Measurements from ENCODE around the gene ZDHHC11B.
"Not testable (repeated sequence)": the region's sequence is repeated elsewhere in the genome, so short reads cannot be mapped to it uniquely, and the experiment has no call there.

Gene ZDHHC11B

DNA sequence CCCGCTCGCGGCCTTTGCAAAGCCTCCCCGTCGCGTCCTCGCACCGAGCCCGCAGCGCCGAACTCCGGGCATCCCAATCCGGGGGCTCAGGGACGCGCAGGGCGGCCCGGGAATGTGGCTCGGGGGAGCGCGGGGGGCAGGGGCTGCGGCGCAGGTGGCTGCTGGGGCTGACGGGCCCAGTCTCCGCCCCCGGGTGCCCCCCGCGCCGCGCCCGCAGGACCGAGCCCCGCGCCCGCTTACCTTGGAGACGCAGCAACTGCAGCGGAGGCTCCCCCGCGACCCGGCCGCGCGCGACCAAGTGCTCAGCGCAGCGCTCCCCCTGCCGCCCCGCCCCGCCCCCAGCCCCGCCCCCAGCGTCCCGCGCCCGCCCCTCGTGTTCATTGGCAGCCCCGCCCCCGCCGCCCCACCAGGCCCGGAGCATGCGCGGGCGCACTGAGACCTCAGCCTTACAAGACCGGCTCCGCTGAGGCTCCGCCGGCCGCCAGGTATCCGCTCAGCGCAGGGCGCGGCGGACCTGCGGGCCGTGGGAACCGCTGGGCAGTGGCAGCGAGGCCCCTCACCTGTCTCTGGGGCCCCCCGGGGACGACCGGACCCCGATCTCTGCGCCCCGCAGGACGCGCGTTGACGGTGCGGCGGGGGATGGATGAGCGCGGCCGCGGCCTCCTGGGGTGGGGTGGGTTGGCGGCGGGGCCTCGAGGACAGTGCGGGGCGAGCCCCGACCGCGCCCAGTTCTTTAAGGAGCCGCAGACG lies at the start of gene ZDHHC11B:
TSS of gene ZDHHC11B (minus strand) at position 302 of the 750 bp plus-strand sequence. CDS start 17,810 bp downstream, outside the sequence.
- not testable (repeated sequence) for DNase-seq

- DNase-seq = not testable (repeated sequence)
These were observed 49.5 kb upstream of the ZDHHC11B start for GRCh38 chr5:834013-834412.

DNA sequence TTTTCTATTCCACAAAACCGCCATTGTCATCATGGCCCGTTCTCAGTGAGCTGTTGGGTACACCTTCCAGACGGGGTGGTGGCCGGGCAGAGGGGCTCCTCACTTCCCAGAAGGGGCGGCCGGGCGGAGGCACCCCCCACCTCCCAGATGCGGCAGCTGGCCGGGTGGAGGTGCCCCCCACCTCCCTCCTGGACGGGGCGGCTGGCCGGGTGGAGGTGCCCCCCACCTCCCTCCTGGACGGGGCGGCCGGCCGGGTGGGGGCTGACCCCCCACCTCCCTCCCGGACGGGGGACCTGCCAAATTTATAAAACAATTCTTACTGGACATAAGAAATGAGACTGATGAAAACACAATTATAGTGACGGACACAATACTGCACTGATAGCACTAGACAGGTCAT lies 43.7 kb upstream of the ZDHHC11B start:
- not testable (repeated sequence) for DNase-seq

DNA sequence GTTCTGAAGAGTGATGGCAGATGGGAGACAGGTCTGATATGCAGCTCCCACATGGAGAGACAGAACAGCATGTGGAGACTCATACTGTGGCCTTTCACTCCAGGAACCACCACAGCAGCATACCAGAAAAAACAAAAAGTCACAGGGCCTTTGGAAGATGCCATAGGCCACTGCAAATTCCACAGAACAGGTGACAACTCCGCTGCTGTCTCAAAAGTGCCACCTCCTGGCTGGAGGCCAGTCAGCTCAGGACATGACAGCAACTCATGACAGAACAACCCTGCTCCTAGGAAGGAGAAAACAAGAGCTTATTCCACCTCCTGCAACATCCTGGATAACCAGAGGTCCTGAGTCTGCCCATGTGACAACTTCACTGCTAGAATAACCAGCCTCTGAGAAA lies 41.0 kb upstream of the ZDHHC11B start:
- DNase-seq = not testable (repeated sequence)

DNA sequence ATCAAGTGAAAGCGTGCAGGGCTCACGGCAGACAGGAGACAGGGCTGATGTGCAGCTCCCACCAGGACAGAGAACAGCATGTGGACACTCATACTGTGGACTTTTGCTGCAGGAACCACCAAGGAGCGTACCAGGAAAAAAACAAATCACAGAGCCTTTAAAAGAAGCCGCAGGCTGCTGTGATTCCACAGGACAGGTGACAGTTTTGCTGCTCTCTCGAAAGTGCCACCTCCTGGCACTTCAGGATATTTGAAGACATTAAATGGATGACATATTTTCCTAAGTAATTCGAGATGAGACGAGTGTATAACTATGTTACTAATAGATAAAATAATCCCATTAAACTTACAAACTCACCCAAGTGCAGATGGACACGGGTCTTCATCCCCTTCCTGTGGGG lies 37.0 kb upstream of the ZDHHC11B start:
- peak; percentile 19 for DNase-seq

GRCh38 chr5:820245-820644 lies 35.7 kb upstream of the ZDHHC11B start:
- DNase-seq = no peak

GRCh38 chr5:819078-819477 lies 34.5 kb upstream of the ZDHHC11B start:
- DNase-seq = no peak

GRCh38 chr5:816176-816575 lies 31.6 kb upstream of the ZDHHC11B start:
- DNase-seq = peak; percentile 41

- DNase-seq = no peak
These were observed 30.9 kb upstream of the ZDHHC11B start for GRCh38 chr5:815449-815848.

GRCh38 chr5:813575-813974 lies 29.0 kb upstream of the ZDHHC11B start:
- DNase-seq = not testable (repeated sequence)

DNA sequence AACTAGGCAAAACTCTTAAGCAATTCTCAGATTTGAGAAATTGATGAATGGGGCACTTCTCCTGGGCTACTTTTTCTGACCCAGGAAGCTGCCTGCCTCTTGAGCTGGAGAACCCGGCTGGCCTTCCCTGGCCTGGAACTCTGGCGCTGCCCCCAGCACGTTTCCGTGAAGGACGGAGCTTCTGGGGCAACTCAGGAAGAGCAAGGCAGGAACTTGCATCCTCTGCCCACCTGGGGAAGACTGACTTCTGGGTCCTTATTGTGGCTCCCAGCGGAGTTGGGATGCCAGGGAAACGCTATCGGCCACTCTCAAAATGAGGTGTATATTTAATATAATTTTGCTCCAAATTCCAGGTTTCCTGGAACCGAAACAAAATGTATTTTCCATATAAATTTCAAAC lies 26.9 kb upstream of the ZDHHC11B start:
- DNase-seq = not testable (repeated sequence)

GRCh38 chr5:807719-808514 lies 23.4 kb upstream of the ZDHHC11B start:
- DNase-seq = not testable (repeated sequence)

DNA sequence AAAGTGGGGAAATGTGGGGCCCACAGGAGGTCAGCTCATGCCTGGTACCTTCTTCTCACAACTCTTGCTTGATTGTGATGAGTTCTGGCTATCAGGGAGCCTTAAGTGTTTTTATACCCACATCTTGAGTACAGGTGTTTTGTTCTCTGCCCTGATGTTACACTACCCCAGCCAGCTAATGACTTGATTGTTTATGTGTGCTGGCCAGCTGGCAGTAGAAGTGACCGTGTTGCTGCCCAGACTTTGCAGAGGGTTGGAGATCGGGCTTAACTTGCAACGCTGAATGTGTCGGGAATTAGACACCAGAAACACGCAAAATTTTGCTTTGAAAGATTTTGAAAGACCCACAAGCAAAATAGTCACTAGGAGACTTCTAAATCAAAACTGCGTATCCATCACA lies 16.9 kb upstream of the ZDHHC11B start:
- DNase-seq = no peak

GRCh38 chr5:801055-801454 lies 16.5 kb upstream of the ZDHHC11B start:
- not testable (repeated sequence) for DNase-seq

- DNase-seq = not testable (repeated sequence)
These were observed 14.1 kb upstream of the ZDHHC11B start for GRCh38 chr5:798505-799138.

- not testable (repeated sequence) for DNase-seq
These were observed 13.5 kb upstream of the ZDHHC11B start for GRCh38 chr5:797986-798385.

GRCh38 chr5:795873-796272 lies 11.3 kb upstream of the ZDHHC11B start:
- not testable (repeated sequence) for DNase-seq

DNA sequence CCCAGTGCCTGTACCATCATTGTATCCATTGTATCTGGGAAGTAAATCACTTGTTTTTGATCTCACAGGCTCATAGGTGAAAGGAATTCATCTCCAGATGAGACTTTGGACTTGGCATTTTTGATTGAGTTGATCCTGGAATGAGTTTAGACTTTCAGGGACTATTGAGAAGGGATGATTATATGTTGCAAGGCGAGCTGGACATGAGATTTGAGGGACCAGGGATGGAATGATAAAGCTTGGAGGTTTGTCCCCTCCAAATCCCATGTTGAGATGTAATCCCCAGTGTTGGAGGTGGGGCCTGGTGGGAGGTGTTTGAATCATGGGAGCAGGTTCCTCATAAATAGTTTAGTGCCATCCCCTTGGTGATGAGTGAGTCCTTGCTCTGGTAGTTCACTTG lies 10.4 kb upstream of the ZDHHC11B start:
- not testable (repeated sequence) for DNase-seq

DNA sequence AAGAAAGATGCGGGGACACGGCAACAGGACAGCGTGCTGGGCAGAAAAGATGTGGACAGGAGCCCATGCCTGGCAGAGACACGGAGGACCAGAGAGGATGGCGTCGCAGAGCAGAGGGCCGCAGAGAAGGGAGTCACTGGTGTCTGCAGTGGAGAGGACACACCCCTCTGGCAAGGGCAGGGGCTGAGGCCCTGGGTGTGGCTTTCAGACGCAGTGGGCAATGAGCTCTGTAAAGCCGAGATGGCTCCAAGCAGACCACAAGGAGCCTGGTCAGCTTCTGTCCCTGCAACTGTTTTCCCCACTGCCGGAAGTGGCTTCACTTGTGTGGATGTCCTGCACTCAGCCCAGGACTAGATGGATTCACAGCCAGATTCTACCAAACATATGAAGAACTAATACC lies 4.2 kb upstream of the ZDHHC11B start:
- DNase-seq = not testable (repeated sequence)

DNA sequence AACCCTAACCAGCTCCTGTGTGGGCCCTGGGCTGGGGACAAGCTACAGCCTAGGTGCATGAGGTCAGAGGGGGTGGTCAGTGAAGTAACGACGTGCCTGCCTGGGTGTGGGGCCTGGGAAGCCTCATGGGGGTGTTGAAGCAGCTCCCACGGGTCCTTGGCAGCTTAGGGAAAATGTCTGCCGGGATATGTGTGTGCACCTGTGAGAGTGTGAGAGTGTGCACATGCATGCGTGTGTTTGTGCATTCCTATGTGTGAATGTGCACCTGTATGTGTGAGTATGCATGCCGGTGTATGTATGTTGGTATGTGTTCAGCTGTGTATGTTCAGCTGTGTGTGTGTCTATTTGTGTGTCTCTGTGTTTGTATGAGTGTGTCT lies 3.3 kb upstream of the ZDHHC11B start:
- DNase-seq = not testable (repeated sequence)

DNA sequence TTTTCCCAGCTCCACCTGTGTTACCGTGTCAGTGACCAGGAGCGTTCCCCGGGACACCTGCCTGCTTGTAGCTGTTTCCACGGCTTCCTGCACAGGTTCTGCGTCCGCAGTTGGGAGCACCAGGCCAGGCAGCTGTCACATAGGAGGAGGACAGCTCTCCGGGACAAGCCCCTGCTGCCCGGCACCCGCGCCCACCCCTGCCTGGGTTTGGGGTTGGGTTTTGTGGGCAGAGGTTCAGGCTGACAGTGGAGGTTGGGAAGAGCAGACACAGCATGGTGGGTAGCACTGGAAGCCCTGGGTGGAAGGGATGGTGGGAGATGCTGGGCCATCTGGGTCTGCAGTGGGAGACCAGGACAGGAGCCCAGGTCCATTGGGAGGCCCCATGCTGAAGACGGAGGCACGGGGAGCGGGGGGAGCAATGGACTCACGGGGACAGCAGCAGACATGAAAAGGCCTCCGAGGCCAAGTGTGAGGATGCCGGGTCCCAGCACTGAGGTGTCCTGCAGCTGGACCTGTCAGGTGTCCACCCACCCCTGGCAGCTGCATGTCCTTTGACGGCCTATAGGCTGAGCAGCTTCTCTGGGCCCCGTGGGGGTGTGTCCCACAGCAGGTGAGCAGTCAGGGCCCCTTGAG lies 2.8 kb upstream of the ZDHHC11B start:
- DNase-seq = not testable (repeated sequence)

- DNase-seq = not testable (repeated sequence)
These were observed 714 bp upstream of the ZDHHC11B start for GRCh38 chr5:785181-785705.

Measured in NCI-H524 treated with DMSO at 0.1 percent for 48 hours (cell line).